B cell (primary cell): ENCODE data around the gene MEA1.

Experiments used
- EZH2 ChIP-seq: IDR thresholded peaks from 2 replicates; pipeline ENCODE4 v1.6.1; 2012; ENCODE audit warnings: borderline replicate concordance, low read depth, mild to moderate bottlenecking, moderate library complexity, low read length; ENCODE audit not compliant: insufficient read depth, poor library complexity, severe bottlenecking
- TF ChIP-seq, protein P1 (sequence below): fragments of 200-600 bp; IDR thresholded peaks from one replicate; pipeline ENCODE4 v1.8.0; 2022; ENCODE audit warnings: antibody characterized with exemption, mild to moderate bottlenecking

GRCh38 chr6:43035495-43036194 is 21.9 kb upstream of the MEA1 start:
- TF ChIP-seq, protein P1, sequence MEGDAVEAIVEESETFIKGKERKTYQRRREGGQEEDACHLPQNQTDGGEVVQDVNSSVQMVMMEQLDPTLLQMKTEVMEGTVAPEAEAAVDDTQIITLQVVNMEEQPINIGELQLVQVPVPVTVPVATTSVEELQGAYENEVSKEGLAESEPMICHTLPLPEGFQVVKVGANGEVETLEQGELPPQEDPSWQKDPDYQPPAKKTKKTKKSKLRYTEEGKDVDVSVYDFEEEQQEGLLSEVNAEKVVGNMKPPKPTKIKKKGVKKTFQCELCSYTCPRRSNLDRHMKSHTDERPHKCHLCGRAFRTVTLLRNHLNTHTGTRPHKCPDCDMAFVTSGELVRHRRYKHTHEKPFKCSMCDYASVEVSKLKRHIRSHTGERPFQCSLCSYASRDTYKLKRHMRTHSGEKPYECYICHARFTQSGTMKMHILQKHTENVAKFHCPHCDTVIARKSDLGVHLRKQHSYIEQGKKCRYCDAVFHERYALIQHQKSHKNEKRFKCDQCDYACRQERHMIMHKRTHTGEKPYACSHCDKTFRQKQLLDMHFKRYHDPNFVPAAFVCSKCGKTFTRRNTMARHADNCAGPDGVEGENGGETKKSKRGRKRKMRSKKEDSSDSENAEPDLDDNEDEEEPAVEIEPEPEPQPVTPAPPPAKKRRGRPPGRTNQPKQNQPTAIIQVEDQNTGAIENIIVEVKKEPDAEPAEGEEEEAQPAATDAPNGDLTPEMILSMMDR = no peak
- no peak for TF ChIP-seq EZH2
